Lung (tissue), 12 donors: ENCODE results near the gene BLOC1S1. TPM values are rescaled to one million over a fixed set of nuclear protein-coding genes. Genes with fewer than 3 reads are reported as not detected.

Source experiments
- ATAC-seq: fragments of 200-7000 bp; cut with Tn5 transposase; one replicate; pipeline ENCODE4 v1.9.1; 2020; ENCODE audit warnings: moderate number of reproducible peaks; ENCODE audit not compliant: insufficient read depth, low FRiP score
- DNase-seq, 3 donors: peaks; one replicate each; pipeline ENCODE4 v3.0.0-alpha.2; 2013 to 2017
- H3K27ac ChIP-seq, 2 donors: one replicate each; pipeline ENCODE4 v1.5.1; 2013; ENCODE audit warnings: mild to moderate bottlenecking in 2 of 2, moderate library complexity in 2 of 2, control low read depth in 1 of 2, inconsistent platforms in 1 of 2, low read depth in 1 of 2, low read length in 1 of 2
- H3K27me3 ChIP-seq, 3 donors: one replicate each; pipeline ENCODE4 v1.5.1; 2013; ENCODE audit warnings: low read length in 2 of 3; ENCODE audit not compliant: control insufficient read depth in 3 of 3, insufficient read depth in 3 of 3
- H3K36me3 ChIP-seq, 4 donors: one replicate each; pipeline ENCODE4 v1.5.1; 2013; ENCODE audit warnings: low read length in 4 of 4, mild to moderate bottlenecking in 1 of 4, moderate library complexity in 1 of 4; ENCODE audit not compliant: control insufficient read depth in 4 of 4, insufficient read depth in 4 of 4
- H3K4me1 ChIP-seq, 5 donors: one replicate each; pipeline ENCODE4 v1.5.1; 2013; ENCODE audit warnings: low read length in 5 of 5, mild to moderate bottlenecking in 2 of 5, moderate library complexity in 1 of 5; ENCODE audit not compliant: control insufficient read depth in 5 of 5, insufficient read depth in 5 of 5
- H3K4me3 ChIP-seq: one replicate; pipeline ENCODE4 v1.5.1; 2013; ENCODE audit warnings: mild to moderate bottlenecking, control low read depth, moderate library complexity
- H3K9ac ChIP-seq, 2 donors: one replicate each; pipeline ENCODE4 v1.5.1; 2013; ENCODE audit warnings: low read length in 2 of 2, control low read depth in 1 of 2; ENCODE audit not compliant: insufficient read depth in 1 of 2
- H3K9me3 ChIP-seq, 4 donors: one replicate each; pipeline ENCODE4 v1.5.1; 2013; ENCODE audit warnings: low read length in 3 of 4, mild to moderate bottlenecking in 1 of 4, moderate library complexity in 1 of 4; ENCODE audit not compliant: control insufficient read depth in 4 of 4, insufficient read depth in 3 of 4
- WGBS, 2 donors: extraction: QIAGEN DNeasy Blood & Tissue Kit; methylation state at CpG; one replicate each; pipeline ENCODE4 v1.1.7; 2013; 5-methylcytosine and 5-hydroxymethylcytosine counted together
- polyA plus RNA-seq, 2 donors: library from polyadenylated mRNA; stranded (reverse); fragments of 200-250 nt; gene quantifications; one replicate each; pipeline ENCODE4 v1.2.1, GENCODE V29; 2013
- total RNA-seq, 2 donors: library from RNA; depleted of rRNA in 1 of 2; stranded (reverse); fragments of >200 nt in 1 of 2; gene quantifications; one replicate each; pipeline ENCODE4 v1.2.1, GENCODE V29; 2014 to 2021
- TF ChIP-seq, protein P1 (sequence below): IDR thresholded peaks from 2 replicates; pipeline ENCODE4 v1.5.1; 2012; ENCODE audit warnings: mild to moderate bottlenecking; ENCODE audit errors: control extremely low read depth, extremely low read depth
- donor health status: control.
- donor health status: control.
- donor health status: Bipolar disorder and iron deficiency.
- donor health status: healthy.
- donor health status: DM: yes; HTN: yes; CAD: no.

The BLOC1S1 gene
- total and polyA plus RNA-seq, 4 donors, result 53.9 to 374 (median 242) TPM

DNA sequence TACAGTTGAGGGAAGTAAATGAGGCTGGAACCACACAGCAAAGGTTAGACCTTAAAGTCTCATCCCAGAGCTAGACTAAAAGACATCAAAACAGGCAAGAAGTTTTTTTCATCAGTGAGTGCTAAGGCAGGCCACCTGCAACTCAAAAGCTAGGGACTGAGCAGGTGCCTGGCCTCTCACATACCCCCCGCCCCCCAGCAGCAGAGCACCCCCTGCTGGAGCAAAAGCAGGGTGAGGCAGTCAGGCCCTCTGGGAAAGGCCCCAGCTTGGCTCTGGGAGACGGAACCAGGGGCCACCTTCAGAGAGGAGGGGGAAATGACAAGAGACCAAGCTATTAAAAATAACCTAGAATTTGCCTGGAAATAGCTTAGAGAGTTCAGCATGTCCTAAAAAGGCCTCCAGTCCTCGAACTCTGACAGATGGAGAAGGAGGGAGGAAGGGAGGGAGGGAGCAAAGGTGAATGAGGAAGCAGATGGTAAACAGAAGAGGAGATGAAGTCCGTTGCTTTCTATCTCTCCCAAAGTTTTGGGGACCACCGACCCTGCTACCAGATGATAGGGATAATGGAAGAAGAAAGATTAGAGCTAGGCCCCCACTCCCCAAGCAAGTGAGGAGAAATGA lies 10.0 kb upstream of the BLOC1S1 start:
- peaks cover 0 to 9% (median 5%) of the 10 kb centered on the region in 3 donors for H3K27me3 ChIP-seq
- H3K4me1 ChIP-seq, result peaks cover 0 to 40% (median 0%) of the 10 kb centered on the region in 5 donors
- no peak overlapping the region for H3K4me3 ChIP-seq
- DNase-seq, result no peak
- H3K36me3 ChIP-seq, result no peaks in the 10 kb centered on the region
- WGBS, 2 donors, result 37 to 53% methylated on average over 5 of the region's 5 CpGs
- TF ChIP-seq, protein P1, sequence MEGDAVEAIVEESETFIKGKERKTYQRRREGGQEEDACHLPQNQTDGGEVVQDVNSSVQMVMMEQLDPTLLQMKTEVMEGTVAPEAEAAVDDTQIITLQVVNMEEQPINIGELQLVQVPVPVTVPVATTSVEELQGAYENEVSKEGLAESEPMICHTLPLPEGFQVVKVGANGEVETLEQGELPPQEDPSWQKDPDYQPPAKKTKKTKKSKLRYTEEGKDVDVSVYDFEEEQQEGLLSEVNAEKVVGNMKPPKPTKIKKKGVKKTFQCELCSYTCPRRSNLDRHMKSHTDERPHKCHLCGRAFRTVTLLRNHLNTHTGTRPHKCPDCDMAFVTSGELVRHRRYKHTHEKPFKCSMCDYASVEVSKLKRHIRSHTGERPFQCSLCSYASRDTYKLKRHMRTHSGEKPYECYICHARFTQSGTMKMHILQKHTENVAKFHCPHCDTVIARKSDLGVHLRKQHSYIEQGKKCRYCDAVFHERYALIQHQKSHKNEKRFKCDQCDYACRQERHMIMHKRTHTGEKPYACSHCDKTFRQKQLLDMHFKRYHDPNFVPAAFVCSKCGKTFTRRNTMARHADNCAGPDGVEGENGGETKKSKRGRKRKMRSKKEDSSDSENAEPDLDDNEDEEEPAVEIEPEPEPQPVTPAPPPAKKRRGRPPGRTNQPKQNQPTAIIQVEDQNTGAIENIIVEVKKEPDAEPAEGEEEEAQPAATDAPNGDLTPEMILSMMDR, result no peak
- H3K27ac ChIP-seq, result peak overlapping the region in 1 of 2 donors; percentile 98
- no peak for ATAC-seq
- H3K9me3 ChIP-seq, result no peaks in the 10 kb centered on the region
- H3K9ac ChIP-seq, result no peak overlapping the region

DNA sequence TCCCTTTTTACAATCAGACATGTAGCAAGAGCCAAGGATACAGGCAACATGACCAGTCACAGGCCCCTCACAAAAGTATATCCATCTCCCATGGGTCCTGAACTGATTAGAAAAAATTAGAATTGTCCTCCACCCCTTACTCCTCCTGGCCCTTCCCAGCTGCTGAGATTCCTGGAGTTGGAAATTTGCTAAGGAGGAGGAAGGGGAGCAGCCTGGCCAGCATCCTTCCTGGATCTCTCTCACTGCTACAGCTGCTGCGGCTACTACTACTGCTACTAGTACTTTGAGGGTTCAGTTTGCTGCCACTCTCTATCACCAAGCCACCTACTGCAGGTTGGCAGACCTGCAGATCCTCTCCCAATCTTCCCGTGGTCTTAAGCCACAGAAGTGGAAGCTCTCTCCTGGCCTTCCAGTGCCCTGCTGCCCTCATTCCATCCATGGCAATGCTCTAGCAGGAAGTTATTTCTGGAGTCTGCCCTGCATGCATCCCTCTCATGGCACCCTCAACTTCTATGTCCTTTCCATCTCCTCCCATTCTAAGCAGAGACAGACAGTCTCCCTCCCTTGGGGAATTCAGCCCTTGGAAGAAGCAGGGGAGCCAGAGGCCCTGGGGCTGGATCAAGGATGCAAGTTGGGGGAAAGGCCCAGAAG lies 9.2 kb upstream of the BLOC1S1 start:
- no peak overlapping the region for H3K9ac ChIP-seq
- TF ChIP-seq, protein P1, result no peak
- DNase-seq (no peak), ATAC-seq (no peak)
- no peaks in the 10 kb centered on the region for H3K36me3 ChIP-seq
- 76 to 90% methylated on average over 2 of the region's 2 CpGs for WGBS, 2 donors
- no peaks in the 10 kb centered on the region for H3K9me3 ChIP-seq
- peak overlapping the region in 1 of 2 donors; percentile 98 for H3K27ac ChIP-seq
- peaks cover 0 to 9% (median 5%) of the 10 kb centered on the region in 3 donors for H3K27me3 ChIP-seq
- peaks cover 0 to 41% (median 0%) of the 10 kb centered on the region in 5 donors for H3K4me1 ChIP-seq
- H3K4me3 ChIP-seq, result peak overlapping the region; percentile 18

DNA sequence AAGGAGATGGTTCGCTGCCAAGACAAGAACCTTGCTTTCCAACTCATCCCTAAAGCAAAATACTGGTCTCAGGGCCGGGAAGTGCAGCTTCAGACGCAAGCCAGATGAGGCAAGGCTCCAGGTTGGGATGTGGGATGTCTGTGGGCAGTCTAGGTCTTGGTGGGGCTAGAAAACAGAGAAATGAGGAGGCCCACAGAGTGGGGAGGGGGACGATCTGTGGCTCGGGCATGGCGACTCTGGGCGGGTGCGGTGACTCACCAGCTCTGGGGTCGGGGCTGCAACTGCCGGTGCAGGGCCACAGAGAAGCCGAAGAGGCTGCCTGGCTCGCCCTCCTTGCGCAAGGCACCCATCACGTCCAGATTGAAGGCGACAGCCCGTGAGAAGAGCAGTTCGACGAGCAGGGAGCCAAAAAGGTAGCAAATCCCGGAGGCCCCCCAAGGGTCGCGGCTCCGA lies 8.6 kb upstream of the BLOC1S1 start:
- Histone ChIP-seq H3K4me3 (peak overlapping the region; percentile 31), H3K27ac (peak overlapping the region in 1 of 2 donors; percentile 98), H3K4me1 (peaks cover 0 to 47% (median under 1%) of the 10 kb centered on the region in 5 donors), H3K9me3 (no peaks in the 10 kb centered on the region), H3K36me3 (no peaks in the 10 kb centered on the region), H3K9ac (no peak overlapping the region), H3K27me3 (peaks cover 0 to 9% (median 5%) of the 10 kb centered on the region in 3 donors)
- ATAC-seq, result no peak
- WGBS, 2 donors, result 10 to 12% methylated on average over 20 to 22 of the region's 22 CpGs
- no peak for DNase-seq
- TF ChIP-seq, protein P1, result no peak
